Measurements from ENCODE around the gene RPS6KA3.

DNA sequence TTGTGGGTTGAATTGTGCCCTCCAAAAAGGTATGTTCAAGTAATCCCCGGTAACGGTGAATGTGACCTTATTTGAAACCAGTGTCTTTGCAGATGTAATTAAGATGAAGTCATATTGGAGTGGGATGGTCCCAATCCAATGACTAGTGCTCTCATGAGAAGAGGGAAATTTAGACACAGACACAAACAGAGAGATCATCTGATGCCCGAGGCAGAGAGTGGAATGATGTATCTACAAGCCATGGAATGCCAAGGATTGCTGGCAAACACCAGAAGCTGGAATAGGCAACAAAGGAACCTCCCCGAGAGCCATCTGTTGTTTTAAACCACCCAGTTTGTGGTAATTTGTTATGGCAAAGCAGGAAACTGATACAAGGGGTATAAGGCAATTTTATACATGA lies 35.1 kb downstream of the RPS6KA3 start:
- no peak for TF ChIP-seq RCOR1 (IDR thresholded peaks at IDR 0.05; ENCODE audit: low read length)
- no peak for TF ChIP-seq MEF2A (IDR thresholded peaks at IDR 0.05; ENCODE audit: borderline replicate concordance, low read depth)
- TF ChIP-seq, protein P1, sequence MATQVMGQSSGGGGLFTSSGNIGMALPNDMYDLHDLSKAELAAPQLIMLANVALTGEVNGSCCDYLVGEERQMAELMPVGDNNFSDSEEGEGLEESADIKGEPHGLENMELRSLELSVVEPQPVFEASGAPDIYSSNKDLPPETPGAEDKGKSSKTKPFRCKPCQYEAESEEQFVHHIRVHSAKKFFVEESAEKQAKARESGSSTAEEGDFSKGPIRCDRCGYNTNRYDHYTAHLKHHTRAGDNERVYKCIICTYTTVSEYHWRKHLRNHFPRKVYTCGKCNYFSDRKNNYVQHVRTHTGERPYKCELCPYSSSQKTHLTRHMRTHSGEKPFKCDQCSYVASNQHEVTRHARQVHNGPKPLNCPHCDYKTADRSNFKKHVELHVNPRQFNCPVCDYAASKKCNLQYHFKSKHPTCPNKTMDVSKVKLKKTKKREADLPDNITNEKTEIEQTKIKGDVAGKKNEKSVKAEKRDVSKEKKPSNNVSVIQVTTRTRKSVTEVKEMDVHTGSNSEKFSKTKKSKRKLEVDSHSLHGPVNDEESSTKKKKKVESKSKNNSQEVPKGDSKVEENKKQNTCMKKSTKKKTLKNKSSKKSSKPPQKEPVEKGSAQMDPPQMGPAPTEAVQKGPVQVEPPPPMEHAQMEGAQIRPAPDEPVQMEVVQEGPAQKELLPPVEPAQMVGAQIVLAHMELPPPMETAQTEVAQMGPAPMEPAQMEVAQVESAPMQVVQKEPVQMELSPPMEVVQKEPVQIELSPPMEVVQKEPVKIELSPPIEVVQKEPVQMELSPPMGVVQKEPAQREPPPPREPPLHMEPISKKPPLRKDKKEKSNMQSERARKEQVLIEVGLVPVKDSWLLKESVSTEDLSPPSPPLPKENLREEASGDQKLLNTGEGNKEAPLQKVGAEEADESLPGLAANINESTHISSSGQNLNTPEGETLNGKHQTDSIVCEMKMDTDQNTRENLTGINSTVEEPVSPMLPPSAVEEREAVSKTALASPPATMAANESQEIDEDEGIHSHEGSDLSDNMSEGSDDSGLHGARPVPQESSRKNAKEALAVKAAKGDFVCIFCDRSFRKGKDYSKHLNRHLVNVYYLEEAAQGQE (IDR thresholded peaks at IDR 0.05; ENCODE audit: low read depth, low read length) = no peak
- no peak for TF ChIP-seq RAD21 (IDR thresholded peaks at IDR 0.05; ENCODE audit: low read length)
- no peak for TF ChIP-seq TEAD4 (IDR thresholded peaks at IDR 0.05; ENCODE audit: borderline replicate concordance, insufficient read depth)
- no peak for TF ChIP-seq EP300 (IDR thresholded peaks at IDR 0.05; ENCODE audit: borderline replicate concordance in 1 of 2, low read depth in 1 of 2, low read length in 1 of 2)
- TF ChIP-seq, protein P2, sequence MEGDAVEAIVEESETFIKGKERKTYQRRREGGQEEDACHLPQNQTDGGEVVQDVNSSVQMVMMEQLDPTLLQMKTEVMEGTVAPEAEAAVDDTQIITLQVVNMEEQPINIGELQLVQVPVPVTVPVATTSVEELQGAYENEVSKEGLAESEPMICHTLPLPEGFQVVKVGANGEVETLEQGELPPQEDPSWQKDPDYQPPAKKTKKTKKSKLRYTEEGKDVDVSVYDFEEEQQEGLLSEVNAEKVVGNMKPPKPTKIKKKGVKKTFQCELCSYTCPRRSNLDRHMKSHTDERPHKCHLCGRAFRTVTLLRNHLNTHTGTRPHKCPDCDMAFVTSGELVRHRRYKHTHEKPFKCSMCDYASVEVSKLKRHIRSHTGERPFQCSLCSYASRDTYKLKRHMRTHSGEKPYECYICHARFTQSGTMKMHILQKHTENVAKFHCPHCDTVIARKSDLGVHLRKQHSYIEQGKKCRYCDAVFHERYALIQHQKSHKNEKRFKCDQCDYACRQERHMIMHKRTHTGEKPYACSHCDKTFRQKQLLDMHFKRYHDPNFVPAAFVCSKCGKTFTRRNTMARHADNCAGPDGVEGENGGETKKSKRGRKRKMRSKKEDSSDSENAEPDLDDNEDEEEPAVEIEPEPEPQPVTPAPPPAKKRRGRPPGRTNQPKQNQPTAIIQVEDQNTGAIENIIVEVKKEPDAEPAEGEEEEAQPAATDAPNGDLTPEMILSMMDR (IDR thresholded peaks at IDR 0.05) = no peak
- TF ChIP-seq RFX5 (IDR thresholded peaks at IDR 0.05; ENCODE audit: low read length) = no peak
- TF ChIP-seq TAF1 (IDR thresholded peaks at IDR 0.05; ENCODE audit: borderline replicate concordance, low read depth, low read length) = no peak

Data from SK-N-SH (cell line).